ENCODE results near the gene CDCA8.

CDCA8 gene

GRCh38 chr1:37692078-37692833, at the start of gene CDCA8:
TSS of gene CDCA8 (plus strand) at chr1:37692516. CDS start at chr1:37692691, 175 bp downstream.
- peak; percentile 97 for DNase-seq

GRCh38 chr1:37647281-37647680, 45.0 kb upstream of the CDCA8 start:
- no peak for DNase-seq

DNA sequence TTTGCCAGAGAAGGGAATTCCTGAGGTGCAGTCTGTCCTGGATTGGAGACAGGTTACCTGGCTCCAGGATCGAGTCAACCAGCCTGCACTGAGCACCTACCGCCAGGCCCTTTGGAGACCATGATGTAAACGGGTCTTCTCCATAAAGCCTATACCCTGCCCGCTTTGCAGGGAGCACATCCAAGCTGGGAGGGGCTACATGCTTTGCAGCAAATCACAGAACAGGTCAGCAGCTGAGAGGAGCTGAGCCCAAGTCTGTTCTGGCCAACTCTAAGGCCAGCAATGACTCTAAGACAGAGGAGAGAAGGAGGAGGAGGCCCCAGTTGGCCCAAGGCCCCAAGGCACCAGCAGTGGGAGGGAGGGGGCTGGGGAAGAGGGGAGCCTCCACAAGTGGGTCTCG, 42.1 kb upstream of the CDCA8 start:
- DNase-seq = no peak

DNA sequence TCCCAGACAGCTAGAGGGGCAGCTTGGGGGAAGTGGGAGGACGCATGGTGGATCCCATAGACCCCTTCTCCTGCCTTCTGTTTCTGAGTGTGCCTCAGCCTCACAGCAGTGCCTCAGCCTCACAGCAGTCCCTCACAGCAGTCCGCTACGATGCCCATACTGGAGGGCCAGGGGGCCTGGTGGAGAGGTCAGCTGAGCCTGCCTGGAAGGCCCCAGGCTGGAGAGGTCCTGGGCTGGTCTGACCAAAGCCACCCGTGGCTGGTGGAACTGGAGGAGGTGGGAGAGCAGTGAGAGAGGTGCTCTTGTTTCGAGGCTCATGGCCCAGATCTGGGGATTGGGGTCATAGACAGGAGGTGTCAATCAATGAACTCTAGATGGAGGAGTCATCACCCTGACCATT, 41.6 kb upstream of the CDCA8 start:
- DNase-seq = no peak

DNA sequence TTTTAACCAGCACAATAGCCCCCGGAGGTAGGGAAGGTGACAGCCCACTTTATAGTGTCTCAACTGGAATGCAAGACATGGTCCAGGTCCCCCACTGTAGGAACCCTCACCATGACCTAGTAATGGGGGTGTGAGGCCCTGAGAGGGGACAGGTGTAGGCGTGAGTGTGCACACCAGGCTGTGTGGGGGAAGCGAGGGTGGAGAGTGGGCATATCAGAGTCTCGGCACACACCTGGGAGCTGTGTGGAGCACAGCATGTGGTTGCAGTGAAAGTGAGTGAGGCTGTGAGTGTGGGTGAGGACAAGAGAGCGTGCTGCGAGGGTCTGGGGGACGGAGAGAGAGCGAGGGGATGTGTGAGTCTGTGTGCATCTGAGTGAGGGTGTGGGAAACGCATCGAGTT, 40.5 kb upstream of the CDCA8 start:
- no peak for DNase-seq

GRCh38 chr1:37652976-37653375, 39.3 kb upstream of the CDCA8 start:
- DNase-seq = no peak

DNA sequence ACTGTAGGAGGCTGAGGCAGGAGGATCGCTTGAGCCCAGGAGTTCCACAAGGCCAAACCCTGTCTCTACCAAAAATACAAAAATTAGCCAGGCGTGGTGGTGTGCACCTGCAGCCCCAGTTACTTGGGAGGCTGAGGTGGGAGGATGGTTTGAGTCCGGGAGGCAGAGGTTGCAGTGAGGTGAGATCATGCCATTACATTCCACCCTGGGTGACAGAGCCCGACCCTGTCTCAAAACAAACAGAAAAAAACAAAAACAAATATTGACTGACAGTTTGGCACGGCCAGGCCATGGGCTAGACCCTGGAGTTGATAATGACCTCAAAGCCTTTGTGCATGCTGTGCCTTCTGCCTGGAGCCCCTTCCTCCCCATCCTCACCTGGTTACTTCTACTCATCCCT, 38.4 kb upstream of the CDCA8 start:
- no peak for DNase-seq

DNA sequence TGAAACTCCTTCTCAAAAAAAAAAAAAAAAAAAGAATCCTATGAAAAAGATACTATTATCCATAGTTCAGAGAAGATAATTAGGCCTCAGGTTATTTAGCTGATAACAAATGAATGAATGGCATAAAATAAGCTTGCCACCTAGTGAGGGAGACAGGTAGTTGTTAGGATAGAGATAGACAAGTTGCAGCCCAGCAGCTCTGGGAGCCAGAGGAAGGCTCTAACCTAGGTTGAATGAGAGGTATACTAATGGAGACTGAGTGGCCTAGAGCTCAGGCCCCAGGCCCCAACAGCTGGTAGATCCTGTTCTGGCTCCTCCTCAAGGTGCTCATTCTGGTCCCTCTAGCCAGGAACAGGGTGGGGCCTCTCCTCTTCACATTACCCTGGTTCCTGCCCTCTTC, 37.0 kb upstream of the CDCA8 start:
- no peak for DNase-seq

GRCh38 chr1:37656026-37656425, 36.3 kb upstream of the CDCA8 start:
- no peak for DNase-seq

GRCh38 chr1:37656881-37657280, 35.4 kb upstream of the CDCA8 start:
- no peak for DNase-seq

DNA sequence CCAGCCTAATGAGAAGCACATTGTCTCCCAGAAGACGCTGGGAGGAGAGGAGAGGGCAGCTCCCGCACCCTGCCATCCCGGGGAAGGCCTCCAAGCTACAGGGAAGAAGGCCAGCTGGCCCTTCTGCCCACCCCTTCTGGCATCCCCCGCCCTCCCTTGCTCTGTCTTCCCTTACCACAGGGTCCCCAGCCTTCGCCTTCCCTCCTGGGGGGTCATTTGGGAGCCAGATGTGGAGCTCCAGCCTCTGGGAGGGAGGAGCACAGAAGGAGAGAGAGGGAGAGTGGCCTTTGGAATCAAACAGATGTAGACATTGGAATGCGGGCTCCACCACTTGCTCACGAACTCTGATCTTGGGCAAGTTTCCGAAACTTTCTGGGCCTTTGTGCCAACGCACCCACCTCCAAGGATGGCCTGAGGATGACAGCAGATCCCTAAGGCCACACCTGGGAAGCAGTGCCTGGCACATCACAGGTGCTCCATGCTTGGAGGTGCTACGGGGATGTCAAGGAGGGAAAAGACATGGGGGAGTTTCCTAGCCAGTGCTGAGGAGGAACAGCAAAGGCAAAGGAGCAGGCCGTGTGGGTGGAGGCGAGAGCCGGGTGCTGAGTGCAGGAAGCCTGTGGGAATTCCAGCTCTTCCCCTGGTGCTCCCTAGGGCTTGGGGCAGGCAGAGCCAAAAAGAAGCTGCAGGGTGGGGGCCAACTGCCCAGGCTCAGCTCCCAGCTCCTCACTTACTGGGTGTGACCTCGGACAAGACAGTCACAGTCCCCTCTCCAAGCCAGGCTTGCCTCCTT, 34.5 kb upstream of the CDCA8 start:
- no peak for DNase-seq

- DNase-seq = no peak
Observed at GRCh38 chr1:37658486-37658885, 33.8 kb upstream of the CDCA8 start.

DNA sequence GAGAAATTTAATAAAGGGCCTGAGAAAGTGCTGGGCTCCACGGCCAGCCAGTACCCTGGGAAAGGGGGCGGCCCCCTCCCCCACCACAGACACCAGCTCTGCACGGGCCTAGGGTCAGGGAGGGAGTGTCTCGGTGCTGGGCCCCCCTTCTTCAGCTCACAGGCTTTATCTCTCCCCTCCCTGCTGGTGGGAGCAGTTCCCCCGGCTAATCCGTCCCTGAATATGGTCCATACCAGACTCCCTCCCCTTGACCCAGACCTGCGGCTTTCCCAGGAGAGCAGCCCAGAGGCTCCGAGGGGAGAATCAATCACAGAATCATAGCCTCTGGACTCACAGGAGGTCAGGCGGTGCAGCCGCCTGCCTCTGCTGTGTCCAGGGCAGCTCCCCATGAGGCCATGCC, 31.7 kb upstream of the CDCA8 start:
- no peak for DNase-seq

DNA sequence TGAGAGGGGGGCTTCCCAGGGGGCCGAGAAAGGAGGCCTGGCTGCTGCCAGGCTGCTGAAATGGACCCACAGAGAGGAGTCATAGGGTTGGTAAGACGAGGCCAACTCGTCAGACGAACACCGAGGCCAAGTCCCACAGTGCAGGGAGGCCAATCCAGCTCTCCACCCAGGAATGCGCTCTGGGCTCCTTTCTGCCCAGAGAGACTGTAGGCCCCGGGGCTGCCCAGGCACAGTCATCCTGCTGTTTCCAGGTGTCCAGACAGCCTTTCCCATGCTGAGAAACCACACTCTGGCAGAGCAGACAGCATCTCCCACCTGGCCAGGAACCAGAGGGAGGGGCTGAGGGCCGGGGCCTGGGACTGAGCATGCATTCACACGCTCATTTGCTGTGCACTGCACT, 30.9 kb upstream of the CDCA8 start:
- DNase-seq = no peak

DNA sequence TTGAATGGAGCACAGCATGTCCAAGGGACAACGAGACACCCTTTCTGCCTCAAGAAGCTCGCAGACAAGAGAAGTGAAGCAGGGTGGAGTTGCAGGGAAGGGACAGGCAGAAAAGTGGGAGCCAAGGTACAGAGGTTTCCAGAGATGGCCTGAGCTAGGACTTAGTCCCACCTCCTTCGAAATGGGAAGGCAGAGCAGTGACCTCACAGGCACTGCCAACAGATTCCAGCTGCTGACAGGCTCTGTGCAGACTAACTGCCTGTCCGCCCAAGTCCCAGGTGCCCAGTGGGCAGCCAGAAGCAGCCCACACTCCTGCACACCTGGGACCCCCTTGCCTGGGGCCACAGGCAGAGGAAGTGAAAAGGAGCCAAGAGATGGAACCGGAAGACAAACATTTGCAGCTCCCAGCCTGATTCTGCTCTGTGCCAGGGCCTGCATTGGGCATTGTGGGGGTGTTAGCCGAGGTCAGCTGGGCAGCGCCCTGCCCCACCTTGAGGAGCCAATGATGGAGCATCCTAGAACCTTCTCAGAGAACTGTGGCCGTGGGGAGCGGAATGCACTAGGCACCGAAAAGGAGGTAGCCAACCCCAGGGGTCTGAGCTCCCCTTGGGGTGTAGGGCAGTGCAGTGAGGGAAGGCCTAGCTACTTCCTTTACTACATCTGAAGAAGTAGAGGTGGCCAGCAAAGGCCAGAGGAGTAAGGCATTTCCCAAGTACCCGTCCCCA, 30.1 kb upstream of the CDCA8 start:
- no peak for DNase-seq

- no peak for DNase-seq
Observed at GRCh38 chr1:37663426-37664000, 28.8 kb upstream of the CDCA8 start.

DNA sequence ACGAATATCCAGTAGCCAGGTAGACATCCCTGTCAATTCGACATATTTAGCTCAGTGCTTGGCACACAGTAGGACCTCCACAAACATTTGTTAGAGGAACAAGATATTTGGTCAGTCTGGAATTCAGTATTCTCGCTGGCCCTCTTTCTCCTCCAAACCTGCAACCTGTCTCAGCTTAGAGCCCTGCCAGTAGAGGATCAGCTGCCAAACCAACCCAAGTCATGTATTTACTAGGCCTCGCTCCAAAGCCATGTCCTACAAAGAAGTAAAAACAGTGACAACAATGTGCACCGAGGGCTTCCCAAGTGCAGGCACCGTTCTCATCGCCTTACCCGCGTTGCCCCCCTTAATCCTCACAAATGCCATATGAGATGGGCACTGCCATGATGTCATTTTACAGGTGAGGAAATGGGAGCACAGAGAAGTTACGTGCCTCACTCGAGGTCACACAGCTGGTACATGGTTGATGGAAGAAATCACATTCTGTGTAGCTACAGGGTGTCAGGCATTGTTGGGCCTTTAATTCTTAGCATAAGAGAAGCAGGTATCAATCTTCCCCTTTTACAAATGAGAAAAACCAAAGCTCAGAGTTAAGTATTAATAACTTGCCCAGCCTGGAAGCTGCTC, 26.0 kb upstream of the CDCA8 start:
- DNase-seq = no peak

DNA sequence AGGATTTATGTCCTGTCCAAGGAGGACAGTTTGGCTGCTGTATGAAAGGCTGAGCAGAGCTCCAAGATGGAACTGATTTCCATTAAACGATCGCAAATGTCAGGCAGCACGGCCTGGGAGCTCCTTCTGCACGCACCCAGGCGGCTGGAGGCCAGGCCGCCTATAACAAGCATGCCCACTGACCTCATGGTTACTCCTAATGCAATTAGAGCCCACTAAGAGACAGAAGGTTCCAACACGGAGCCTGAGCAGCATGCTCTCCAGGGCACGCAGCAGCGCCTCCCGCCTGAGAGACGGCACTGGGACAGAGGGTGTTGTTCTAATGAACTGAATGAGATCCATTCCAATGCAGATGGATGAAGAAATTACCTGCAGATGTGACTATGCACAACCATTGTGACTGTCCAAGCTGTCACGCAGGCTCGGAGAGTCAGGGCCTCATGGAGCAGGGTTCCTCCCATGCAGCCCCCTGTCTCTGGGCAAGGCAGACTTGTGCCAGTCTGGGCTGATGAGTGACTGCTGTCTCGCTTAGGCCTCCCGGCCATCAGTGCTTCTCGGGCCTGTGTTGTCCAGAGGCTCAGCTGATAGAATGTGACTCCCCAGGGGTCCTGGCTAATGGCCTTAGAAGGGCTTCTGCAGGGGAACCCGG, 25.2 kb upstream of the CDCA8 start:
- no peak for DNase-seq

GRCh38 chr1:37670133-37670532, 22.2 kb upstream of the CDCA8 start:
- no peak for DNase-seq

GRCh38 chr1:37671261-37671660, 21.1 kb upstream of the CDCA8 start:
- no peak for DNase-seq

DNA sequence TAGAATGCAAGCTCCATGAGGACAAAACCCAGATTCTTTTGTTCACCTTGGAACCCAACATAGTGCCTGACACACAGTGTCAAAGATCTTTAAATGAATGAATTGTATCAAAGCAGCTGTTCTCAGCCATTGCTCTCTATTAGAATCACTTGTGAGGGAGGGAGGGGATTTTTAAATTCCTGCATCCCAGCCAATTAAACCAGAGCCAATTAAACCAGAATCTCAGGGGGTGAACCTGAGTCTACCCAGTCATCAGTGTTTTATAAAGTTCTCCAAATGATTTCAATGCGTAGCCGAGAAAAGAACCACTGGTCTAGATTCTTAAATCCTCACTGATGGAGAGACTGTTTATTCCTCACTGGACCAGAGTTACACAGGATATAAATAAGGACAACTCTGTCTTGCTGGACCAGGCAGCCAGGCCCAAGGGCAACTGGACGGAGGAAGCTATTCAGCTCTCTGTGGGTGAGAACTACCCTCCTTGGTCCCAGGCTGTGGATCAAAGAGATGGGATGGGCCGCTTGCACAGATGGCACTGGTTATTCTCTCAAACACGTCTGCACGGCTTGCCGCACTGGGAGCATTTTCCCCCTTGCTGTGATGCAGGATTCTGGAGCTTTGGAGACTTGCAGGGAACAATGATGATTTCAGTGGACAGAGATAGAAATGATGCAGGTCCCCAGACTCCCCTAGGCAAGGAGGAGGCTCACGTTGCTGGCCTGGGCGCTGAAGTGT, 20.0 kb upstream of the CDCA8 start:
- no peak for DNase-seq

GRCh38 chr1:37673920-37674319, 18.4 kb upstream of the CDCA8 start:
- DNase-seq = no peak
